ENCODE measurements around the gene CNTN5. TPM values are rescaled to one million over a fixed set of nuclear protein-coding genes. Genes with fewer than 3 reads are reported as not detected.

The CNTN5 gene
- total RNA-seq, 1 donor from 2014 or later, result 0.15 TPM

DNA sequence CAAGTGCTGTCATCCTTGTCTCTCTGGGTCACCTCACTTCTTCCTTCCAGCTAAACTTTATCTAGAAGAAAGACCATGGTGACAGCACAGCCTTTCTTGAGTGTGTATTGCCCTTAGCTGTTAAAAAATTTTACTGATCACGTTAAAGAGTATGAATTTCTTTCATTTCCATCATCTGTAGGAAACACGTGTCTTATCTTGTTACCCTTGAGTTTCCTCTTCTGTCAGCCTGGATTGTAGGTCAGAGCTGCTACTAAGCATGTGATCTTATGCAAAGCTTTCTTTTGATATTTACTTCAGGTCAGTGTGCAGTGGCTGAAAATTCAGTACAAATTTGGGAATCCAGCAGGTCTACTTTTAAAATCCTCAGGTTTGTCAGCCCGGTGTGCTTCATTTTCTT, 1154.1 kb downstream of the CNTN5 start:
- TF ChIP-seq, protein P1, sequence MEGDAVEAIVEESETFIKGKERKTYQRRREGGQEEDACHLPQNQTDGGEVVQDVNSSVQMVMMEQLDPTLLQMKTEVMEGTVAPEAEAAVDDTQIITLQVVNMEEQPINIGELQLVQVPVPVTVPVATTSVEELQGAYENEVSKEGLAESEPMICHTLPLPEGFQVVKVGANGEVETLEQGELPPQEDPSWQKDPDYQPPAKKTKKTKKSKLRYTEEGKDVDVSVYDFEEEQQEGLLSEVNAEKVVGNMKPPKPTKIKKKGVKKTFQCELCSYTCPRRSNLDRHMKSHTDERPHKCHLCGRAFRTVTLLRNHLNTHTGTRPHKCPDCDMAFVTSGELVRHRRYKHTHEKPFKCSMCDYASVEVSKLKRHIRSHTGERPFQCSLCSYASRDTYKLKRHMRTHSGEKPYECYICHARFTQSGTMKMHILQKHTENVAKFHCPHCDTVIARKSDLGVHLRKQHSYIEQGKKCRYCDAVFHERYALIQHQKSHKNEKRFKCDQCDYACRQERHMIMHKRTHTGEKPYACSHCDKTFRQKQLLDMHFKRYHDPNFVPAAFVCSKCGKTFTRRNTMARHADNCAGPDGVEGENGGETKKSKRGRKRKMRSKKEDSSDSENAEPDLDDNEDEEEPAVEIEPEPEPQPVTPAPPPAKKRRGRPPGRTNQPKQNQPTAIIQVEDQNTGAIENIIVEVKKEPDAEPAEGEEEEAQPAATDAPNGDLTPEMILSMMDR (IDR thresholded peaks at IDR 0.05; ENCODE audit: unreplicated experiment), result no peak
- H3K9me3 Mint-ChIP-seq (ENCODE audit: unreplicated experiment), result no peaks in the 10 kb centered on the region
- no peak overlapping the region for H3K27ac Mint-ChIP-seq (ENCODE audit: unreplicated experiment)
- H3K4me1 Mint-ChIP-seq (ENCODE audit: unreplicated experiment), result no peaks in the 10 kb centered on the region
- no peak overlapping the region for H3K4me3 Mint-ChIP-seq (ENCODE audit: unreplicated experiment)
- peaks cover 3% of the 10 kb centered on the region for H3K27me3 Mint-ChIP-seq (ENCODE audit: unreplicated experiment)
- DNase-seq (ENCODE audit: low spot score), result no peak
- no peaks in the 10 kb centered on the region for H3K36me3 Mint-ChIP-seq (ENCODE audit: low read depth, unreplicated experiment)

GRCh38 chr11:100176456-100176855, 1155.7 kb downstream of the CNTN5 start:
- TF ChIP-seq, protein P1 (IDR thresholded peaks at IDR 0.05; ENCODE audit: unreplicated experiment), result no peak
- no peaks in the 10 kb centered on the region for H3K4me1 Mint-ChIP-seq (ENCODE audit: unreplicated experiment)
- no peaks in the 10 kb centered on the region for H3K36me3 Mint-ChIP-seq (ENCODE audit: low read depth, unreplicated experiment)
- H3K9me3 Mint-ChIP-seq (ENCODE audit: unreplicated experiment), result no peaks in the 10 kb centered on the region
- no peak overlapping the region for H3K4me3 Mint-ChIP-seq (ENCODE audit: unreplicated experiment)
- DNase-seq (ENCODE audit: low spot score), result no peak
- H3K27me3 Mint-ChIP-seq (ENCODE audit: unreplicated experiment), result peaks cover 3% of the 10 kb centered on the region
- H3K27ac Mint-ChIP-seq (ENCODE audit: unreplicated experiment), result no peak overlapping the region

GRCh38 chr11:100177651-100178050, 1156.9 kb downstream of the CNTN5 start:
- no peak overlapping the region for H3K4me3 Mint-ChIP-seq (ENCODE audit: unreplicated experiment)
- no peak overlapping the region for H3K27ac Mint-ChIP-seq (ENCODE audit: unreplicated experiment)
- no peaks in the 10 kb centered on the region for H3K9me3 Mint-ChIP-seq (ENCODE audit: unreplicated experiment)
- DNase-seq (ENCODE audit: low spot score), result no peak
- H3K4me1 Mint-ChIP-seq (ENCODE audit: unreplicated experiment), result no peaks in the 10 kb centered on the region
- no peaks in the 10 kb centered on the region for H3K36me3 Mint-ChIP-seq (ENCODE audit: low read depth, unreplicated experiment)
- no peaks in the 10 kb centered on the region for H3K27me3 Mint-ChIP-seq (ENCODE audit: unreplicated experiment)
- TF ChIP-seq, protein P1 (IDR thresholded peaks at IDR 0.05; ENCODE audit: unreplicated experiment), result no peak

DNA sequence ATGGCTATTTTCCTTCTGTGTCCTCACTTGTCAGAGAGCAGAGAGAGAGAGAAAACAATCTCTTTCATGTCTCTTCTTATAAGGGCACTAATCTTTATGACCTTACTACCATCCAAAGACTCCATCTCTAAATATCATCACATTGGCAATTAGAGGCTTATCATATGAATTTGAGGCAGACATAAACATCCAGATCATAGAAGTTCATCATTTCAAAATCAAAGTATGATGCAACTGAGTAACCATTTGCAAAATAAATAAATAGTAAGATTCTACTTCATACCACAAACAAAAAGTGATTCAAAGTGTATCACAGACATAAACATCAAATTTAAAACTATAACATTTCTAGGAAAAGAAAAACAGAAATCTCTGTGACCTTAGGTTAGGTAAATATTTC, 1161.6 kb downstream of the CNTN5 start:
- TF ChIP-seq, protein P1 (IDR thresholded peaks at IDR 0.05; ENCODE audit: unreplicated experiment), result no peak
- Mint-ChIP-seq H3K36me3 (ENCODE audit: low read depth, unreplicated experiment) (no peaks in the 10 kb centered on the region), H3K4me3 (ENCODE audit: unreplicated experiment) (no peak overlapping the region), H3K27me3 (ENCODE audit: unreplicated experiment) (no peaks in the 10 kb centered on the region), H3K4me1 (ENCODE audit: unreplicated experiment) (no peaks in the 10 kb centered on the region), H3K9me3 (ENCODE audit: unreplicated experiment) (no peaks in the 10 kb centered on the region), H3K27ac (ENCODE audit: unreplicated experiment) (no peak overlapping the region)
- no peak for DNase-seq (ENCODE audit: low spot score)

GRCh38 chr11:100182927-100183326, 1162.2 kb downstream of the CNTN5 start:
- TF ChIP-seq, protein P1 (IDR thresholded peaks at IDR 0.05; ENCODE audit: unreplicated experiment), result no peak
- no peak overlapping the region for H3K27ac Mint-ChIP-seq (ENCODE audit: unreplicated experiment)
- no peaks in the 10 kb centered on the region for H3K27me3 Mint-ChIP-seq (ENCODE audit: unreplicated experiment)
- H3K9me3 Mint-ChIP-seq (ENCODE audit: unreplicated experiment), result no peaks in the 10 kb centered on the region
- H3K4me3 Mint-ChIP-seq (ENCODE audit: unreplicated experiment), result no peak overlapping the region
- no peaks in the 10 kb centered on the region for H3K36me3 Mint-ChIP-seq (ENCODE audit: low read depth, unreplicated experiment)
- no peaks in the 10 kb centered on the region for H3K4me1 Mint-ChIP-seq (ENCODE audit: unreplicated experiment)
- DNase-seq (ENCODE audit: low spot score), result no peak

Data from endothelial cell (in vitro differentiated cells).